HG03432 (cell line): ENCODE data around the gene NDST3.
A peak's percentile ranks its signal among the peaks of the same experiment; 100 is the strongest.

Experiments
- ATAC-seq: cut with Tn5 transposase; IDR thresholded peaks from one replicate; pipeline ENCODE4 v1.9.1; 2021; ENCODE audit warnings: mild to moderate bottlenecking, moderate library complexity; ENCODE audit not compliant: unreplicated experiment

NDST3 gene

DNA sequence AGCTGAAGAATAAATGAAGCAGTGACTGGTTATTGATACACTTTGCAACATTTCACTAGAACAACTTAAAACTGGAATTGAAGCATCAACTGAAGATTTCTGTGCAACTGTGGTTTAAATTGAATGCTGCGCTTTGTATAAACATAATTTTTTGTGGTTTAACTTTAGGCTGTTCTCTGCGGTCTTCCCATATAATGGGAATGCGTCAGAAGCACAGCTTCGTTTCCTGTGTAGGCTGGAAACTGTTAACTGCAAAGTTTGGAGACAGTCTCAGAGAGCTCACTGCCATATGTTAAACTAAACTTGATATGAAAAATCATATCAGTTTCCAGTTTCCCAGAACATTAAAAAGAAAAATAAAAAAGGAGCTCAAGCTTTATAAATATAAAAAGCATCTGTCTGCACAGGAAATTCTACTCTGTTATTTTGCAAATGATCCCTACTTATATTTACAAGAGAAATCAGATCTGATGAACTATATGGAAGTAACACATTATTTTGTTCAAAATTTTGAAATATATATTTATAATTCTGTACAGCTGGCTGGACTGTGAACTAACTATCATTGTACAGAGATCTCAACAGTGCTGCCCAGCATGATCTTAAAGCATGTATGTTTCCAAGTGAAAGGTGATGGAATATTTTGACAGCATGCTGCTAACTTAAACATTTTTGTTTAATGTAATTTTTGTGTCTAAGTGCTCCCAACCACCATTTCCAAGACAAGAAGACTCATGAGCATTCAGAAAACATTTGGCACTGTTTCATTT is 139.9 kb downstream of the NDST3 start:
- ATAC-seq = no peak

GRCh38 chr4:118175506-118175905 is 141.2 kb downstream of the NDST3 start:
- ATAC-seq = no peak

- no peak for ATAC-seq
These were observed 142.8 kb downstream of the NDST3 start for GRCh38 chr4:118177126-118177525.

DNA sequence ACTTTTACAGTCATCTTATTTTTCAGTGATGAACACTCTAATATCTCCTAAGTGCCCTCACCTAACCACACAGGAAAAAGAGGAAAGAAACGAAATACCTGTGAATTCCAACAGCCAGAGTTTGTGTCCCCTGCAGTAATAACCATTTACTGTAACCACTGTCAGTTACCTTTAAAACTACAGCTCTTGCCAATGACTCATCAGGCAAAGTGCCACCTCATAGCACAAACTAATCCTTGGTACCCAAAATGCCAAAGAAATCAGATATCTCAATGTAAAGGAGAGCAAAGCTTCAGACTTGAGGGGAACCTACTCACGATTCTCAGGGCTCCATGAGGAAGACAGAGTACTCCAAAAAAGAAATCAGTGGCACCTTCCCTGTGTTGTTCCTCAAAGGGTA is 146.5 kb downstream of the NDST3 start:
- ATAC-seq = no peak

- no peak for ATAC-seq
These were observed 156.6 kb downstream of the NDST3 start for GRCh38 chr4:118190903-118191302.

- ATAC-seq = no peak
These were observed 159.1 kb downstream of the NDST3 start for GRCh38 chr4:118193421-118193820.

DNA sequence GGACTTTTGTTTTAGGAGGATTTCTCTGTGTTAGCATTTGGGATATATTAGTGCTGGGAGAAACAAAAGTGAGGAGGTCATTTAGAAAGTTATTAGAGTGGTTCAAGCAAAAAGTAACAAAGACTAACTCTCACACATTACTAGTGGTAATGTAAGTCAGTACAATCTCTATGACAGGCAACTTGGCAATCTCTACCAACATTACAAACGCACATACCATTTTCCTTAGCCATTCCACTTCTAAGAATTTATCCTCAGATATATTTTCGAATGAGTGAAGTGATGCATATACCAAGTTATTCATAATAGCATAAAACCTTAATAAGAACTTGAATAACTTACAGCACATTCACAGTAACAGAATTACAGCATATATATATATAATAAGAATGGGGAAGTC is 172.3 kb downstream of the NDST3 start:
- ATAC-seq = no peak

- no peak for ATAC-seq
These were observed 178.8 kb downstream of the NDST3 start for GRCh38 chr4:118213101-118213500.

DNA sequence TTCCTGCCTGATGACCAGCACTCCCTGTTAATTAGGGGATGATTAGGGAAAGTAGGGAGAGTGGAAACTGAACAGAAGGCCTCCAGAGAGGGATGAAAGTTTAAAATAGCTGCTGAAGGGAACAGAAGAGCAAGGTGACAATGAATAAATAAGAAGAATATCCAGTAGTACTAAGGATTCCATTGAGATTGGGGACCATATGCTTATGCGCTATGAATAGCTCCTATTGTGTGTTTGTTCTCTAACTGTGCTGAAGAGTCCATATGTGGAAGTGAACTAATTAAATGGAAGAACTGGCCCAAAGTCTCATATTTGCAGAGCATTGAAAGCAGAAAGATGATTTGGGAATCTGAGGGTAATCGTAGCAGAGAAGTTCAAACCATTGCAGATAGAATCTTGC is 181.5 kb downstream of the NDST3 start:
- no peak for ATAC-seq

GRCh38 chr4:118221227-118221800 is 187.0 kb downstream of the NDST3 start:
- no peak for ATAC-seq

GRCh38 chr4:118224243-118224829 is 190.1 kb downstream of the NDST3 start:
- ATAC-seq = peak; percentile 67

DNA sequence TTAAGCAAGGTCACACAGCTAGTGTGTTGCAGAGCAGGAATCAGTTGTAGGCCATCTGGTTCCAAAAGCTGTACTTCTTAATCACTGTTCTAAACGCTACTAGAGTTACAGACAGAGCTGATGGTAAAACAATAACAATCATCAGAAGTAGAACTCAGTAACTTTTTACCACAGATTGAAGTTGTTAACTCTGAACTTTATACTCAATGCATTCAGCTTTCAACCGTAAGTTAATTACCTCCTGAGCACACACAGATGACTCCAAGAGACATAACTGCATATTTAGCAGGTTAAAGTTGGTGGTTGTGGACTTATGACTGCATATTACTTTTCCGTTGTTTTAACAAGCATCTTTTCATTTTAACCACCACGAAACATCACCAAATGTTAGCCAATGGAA is 191.2 kb downstream of the NDST3 start:
- ATAC-seq = no peak

GRCh38 chr4:118226311-118227010 is 192.2 kb downstream of the NDST3 start:
- no peak for ATAC-seq

GRCh38 chr4:118235566-118236120 is 201.4 kb downstream of the NDST3 start:
- no peak for ATAC-seq

- no peak for ATAC-seq
These were observed 203.2 kb downstream of the NDST3 start for GRCh38 chr4:118237531-118237930.

- no peak for ATAC-seq
These were observed 215.6 kb downstream of the NDST3 start for GRCh38 chr4:118249890-118250289.

- ATAC-seq = no peak
These were observed 220.1 kb downstream of the NDST3 start for GRCh38 chr4:118254368-118254767.

DNA sequence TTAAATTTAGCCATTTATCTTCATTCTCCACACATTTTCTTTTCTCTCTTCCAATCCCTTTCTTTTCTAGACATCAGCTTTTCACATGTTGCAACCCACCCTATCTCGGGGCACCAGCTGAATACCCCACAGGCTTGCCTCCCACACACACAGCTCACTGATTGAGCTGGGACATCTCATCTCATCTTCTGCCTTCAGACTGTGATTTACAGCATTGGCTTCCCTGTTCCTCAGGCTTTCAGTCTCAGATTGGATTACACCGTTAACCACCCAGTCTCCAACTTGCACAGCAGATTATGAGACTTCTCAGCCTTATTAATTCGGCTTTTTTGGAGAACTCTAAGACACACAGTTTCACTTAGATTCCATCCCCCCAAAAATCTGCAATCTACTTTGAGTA is 224.8 kb downstream of the NDST3 start:
- ATAC-seq = no peak

- no peak for ATAC-seq
These were observed 226.0 kb downstream of the NDST3 start for GRCh38 chr4:118260309-118260708.

DNA sequence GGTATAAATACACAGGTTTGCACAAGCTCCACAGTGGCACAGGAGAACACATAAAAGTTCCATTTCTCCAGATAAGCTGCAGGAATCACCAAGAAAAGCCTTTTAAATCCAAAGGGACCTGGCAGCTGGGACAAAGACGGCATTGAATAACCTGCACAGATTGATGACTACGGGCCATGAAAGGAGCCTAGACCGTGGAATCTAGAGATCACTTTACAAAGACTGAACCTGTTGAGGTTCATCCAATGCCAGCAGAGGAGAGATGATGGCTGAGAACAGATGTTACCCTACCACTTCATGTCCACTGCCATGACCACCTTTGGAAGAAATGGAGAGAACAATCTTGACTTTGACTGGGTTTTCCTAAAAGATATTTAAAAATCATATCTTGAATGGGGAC is 229.8 kb downstream of the NDST3 start:
- no peak for ATAC-seq
